GM12878 (cell line): ENCODE measurements around the gene NEBL. TPM values are rescaled to one million over a fixed set of nuclear protein-coding genes. Genes with fewer than 3 reads are reported as not detected.

ENCODE experiments used
- ATAC-seq: fragments of 200-7000 bp; cut with Tn5 transposase; 3 replicates; pipeline ENCODE4 v1.9.1; 2020; ENCODE audit warnings: mild to moderate bottlenecking, moderate library complexity
- BruUV-seq: library from RNA; stranded (reverse); fragments of 400-500 nt; replicated peaks from 2 replicates; lab custom pipeline; 2021; lab: Mats Ljungman, UMichigan
- CTCF ChIA-PET: fragments of 300-600 bp; sonication (Branson Sonifier 250); formaldehyde crosslinking; extraction: SDS; loops from one replicate; lab custom pipeline; 2021; ENCODE audit warnings: inconsistent platforms; lab: Yijun Ruan, JAX
- POLR2A ChIA-PET: fragments of 350-600 bp; formaldehyde crosslinking; extraction: SDS; loops from one replicate; lab custom pipeline; 2021; ENCODE audit warnings: inconsistent platforms; lab: Charles Lee
- RAD21 ChIA-PET: fragments of 300-600 bp; sonication (Branson Sonifier 250); formaldehyde crosslinking; loops from one replicate; lab custom pipeline; 2023; ENCODE audit warnings: antibody characterized with exemption; ENCODE audit not compliant: unreplicated experiment; lab: Charles Lee
- SMC1A ChIA-PET: fragments of 300-600 bp; sonication (Branson Sonifier 250); formaldehyde crosslinking; loops from one replicate; lab custom pipeline; 2023; ENCODE audit not compliant: unreplicated experiment, uncharacterized antibody; lab: Charles Lee
- DNase-seq: peaks from one replicate; pipeline ENCODE4 v3.0.0-alpha.2; 2011; ENCODE audit warnings: low read depth, low spot score
- FAIRE-seq: peaks from 3 replicates; lab custom pipeline; 2011; peaks lifted over from hg19 to GRCh38; lab: Jason Lieb, UNC
- H2AFZ ChIP-seq: 2 replicates; pipeline ENCODE4 v1.6.0; 2011; ENCODE audit warnings: low read depth, low read length, control low read depth; ENCODE audit not compliant: control insufficient read depth
- H3K27ac ChIP-seq: 2 replicates; pipeline ENCODE4 v1.5.1; 2011; ENCODE audit warnings: control low read depth; ENCODE audit not compliant: control insufficient read depth, insufficient read depth
- H3K27me3 ChIP-seq, 2 experiments: replicated peaks in 1 of 2; 2 replicates each; pipeline versions ENCODE4 v1.6.0 to v1.6.1; 2011; ENCODE audit warnings: low read length in 1 of 2; ENCODE audit not compliant: control insufficient read depth in 2 of 2, insufficient read depth in 2 of 2
- H3K36me3 ChIP-seq, 2 experiments: 2 replicates each; pipeline ENCODE4 v1.5.1; 2011; ENCODE audit warnings: low read length in 1 of 2; ENCODE audit not compliant: control insufficient read depth in 2 of 2, insufficient read depth in 2 of 2
- H3K4me1 ChIP-seq: 2 replicates; pipeline ENCODE4 v1.6.1; 2011; ENCODE audit warnings: mild to moderate bottlenecking, low read length, moderate library complexity, mixed read lengths; ENCODE audit not compliant: control insufficient read depth, insufficient read depth
- H3K4me2 ChIP-seq: 2 replicates; pipeline ENCODE4 v1.6.0; 2011; ENCODE audit warnings: control low read depth; ENCODE audit not compliant: control insufficient read depth, insufficient read depth
- H3K4me3 ChIP-seq: fragments of 200-600 bp; sonication (generic); 2 replicates; pipeline ENCODE4 v1.5.1; 2016
- H3K79me2 ChIP-seq: 2 replicates; pipeline ENCODE4 v1.6.0; 2011; ENCODE audit warnings: low read length; ENCODE audit not compliant: control insufficient read depth, insufficient read depth
- H3K9ac ChIP-seq: 2 replicates; pipeline ENCODE4 v1.8.0; 2011; ENCODE audit warnings: low read length, control low read depth, mixed read lengths; ENCODE audit not compliant: control insufficient read depth, insufficient read depth
- H3K9me3 ChIP-seq: replicated peaks from 3 replicates; pipeline ENCODE4 v1.5.1; 2011; ENCODE audit warnings: mild to moderate bottlenecking, low read length; ENCODE audit not compliant: control insufficient read depth, insufficient read depth
- H4K20me1 ChIP-seq: 2 replicates; pipeline ENCODE4 v1.6.0; 2011; ENCODE audit not compliant: control insufficient read depth, insufficient read depth
- BMI1 ChIP-seq: fragments of 450-650 bp; IDR thresholded peaks from 2 replicates; pipeline ENCODE4 v1.6.1; 2016; ENCODE audit warnings: mild to moderate bottlenecking, moderate library complexity, borderline replicate concordance
- CEBPZ ChIP-seq: fragments of 150-350 bp; IDR thresholded peaks from 2 replicates; pipeline ENCODE4 v1.6.1; 2016; ENCODE audit warnings: low read depth, low read length
- CHD1 ChIP-seq: IDR thresholded peaks from 2 replicates; pipeline ENCODE4 v1.6.1; 2012; ENCODE audit warnings: low read depth, low read length, improper control_type of control experiment
- CHD2 ChIP-seq: IDR thresholded peaks from 2 replicates; pipeline ENCODE4 v1.6.1; 2011; ENCODE audit warnings: low read depth, low read length, improper control_type of control experiment, borderline replicate concordance
- DPF2 ChIP-seq: fragments of 450-650 bp; IDR thresholded peaks from 2 replicates; pipeline ENCODE4 v1.6.1; 2017; ENCODE audit warnings: mild to moderate bottlenecking
- FOXK2 ChIP-seq: fragments of 450-650 bp; IDR thresholded peaks from 2 replicates; pipeline ENCODE4 v1.6.1; 2017; ENCODE audit warnings: mild to moderate bottlenecking, moderate library complexity
- NR2C1 ChIP-seq: fragments of 450-650 bp; IDR thresholded peaks from 2 replicates; pipeline ENCODE4 v1.6.1; 2017; ENCODE audit warnings: antibody characterized with exemption, mild to moderate bottlenecking, moderate library complexity
- POLR2A ChIP-seq: IDR thresholded peaks from 2 replicates; pipeline ENCODE4 v1.6.1; 2011; ENCODE audit warnings: low read depth, mild to moderate bottlenecking, low read length
- SMAD1 ChIP-seq: fragments of 450-650 bp; IDR thresholded peaks from 2 replicates; pipeline ENCODE4 v1.6.1; 2018; ENCODE audit warnings: mild to moderate bottlenecking, low read depth; ENCODE audit not compliant: partially characterized antibody
- WGBS: methylation state at CpG from one replicate; pipeline ENCODE4 v1.1.6; 2016; ENCODE audit warnings: low lambda C conversion rate; ENCODE audit not compliant: insufficient replicate concordance, insufficient coverage; ENCODE audit errors: missing lambda C conversion rate; 5-methylcytosine and 5-hydroxymethylcytosine counted together
- in situ Hi-C: fragments of 300-500 bp; cut with MboI; formaldehyde crosslinking; loops from 9 replicates; pipeline ENCODE4 v1.14.3; 2018; ENCODE audit warnings: mixed read lengths
- intact Hi-C: fragments of 100-400 bp; cut with micrococcal nuclease; formaldehyde crosslinking; loops from one replicate; pipeline ENCODE4 v1.14.2; 2022; ENCODE audit not compliant: unreplicated experiment
- polyA plus RNA-seq, 11 experiments: library from polyadenylated mRNA; depleted of rRNA in 4 of 11; unstranded in 6 of 11; stranded (reverse) in 5 of 11; fragments of >200 nt; fragmentation: Nextera tagmentation in 4 of 11; fragmentation: Illumina TruSeq in 1 of 11; extraction: Ambion mirVana in 4 of 11; extraction: Trizol in 1 of 11; gene quantifications; 1 replicate in 1 of 11; 2 replicates in 10 of 11; pipeline versions ENCODE4 v1.2.1 to v1.2.3, GENCODE V29; 2011 to 2016; ENCODE audit warnings: inconsistent platforms in 2 of 11, missing spikeins in 2 of 11, low read depth in 1 of 11
- total RNA-seq, 4 experiments: library from RNA; depleted of rRNA in 3 of 4; stranded (reverse); fragments of >200 nt in 3 of 4; fragmentation: Illumina TruSeq in 1 of 4; extraction: Trizol in 1 of 4; gene quantifications; 2 replicates each; pipeline versions ENCODE4 v1.2.1 to v1.2.3, GENCODE V29; 2013 to 2021

Gene NEBL
- total and polyA plus RNA-seq, 10 of the 15 experiments (the other 5 are each of a cell fraction or from before 2014, with no cell fraction given), result 0.04 to 0.56 (median 0.11) TPM; not detected in 6

- Histone ChIP-seq H3K27me3 (no peaks in the 10 kb centered on the region), H4K20me1 (no peaks in the 10 kb centered on the region), H2AFZ (no peak overlapping the region), H3K4me3 (no peak overlapping the region), H3K9me3 (no peaks in the 10 kb centered on the region), H3K36me3 (no peaks in the 10 kb centered on the region), H3K4me1 (no peaks in the 10 kb centered on the region), H3K9ac (no peak overlapping the region), H3K4me2 (no peak overlapping the region), H3K27ac (no peak overlapping the region), H3K79me2 (no peaks in the 10 kb centered on the region)
- ChIA-PET RAD21 (no interaction called here), CTCF (no interaction called here), SMC1A (interaction anchor here (0.8 kb wide), 1 partner anchor 11 kb away, joined by 3 read pairs; no protein-coding TSS in a partner anchor), POLR2A (no interaction called here)
- in situ Hi-C loops (no loop called here), intact Hi-C loops (no loop called here)
- TF ChIP-seq POLR2A (no peak), CHD1 (no peak), SMAD1 (no peak), BMI1 (no peak), FOXK2 (no peak), CEBPZ (no peak), NR2C1 (no peak), DPF2 (no peak), CHD2 (no peak)
- no peak for DNase-seq
- no TSS peak for BruUV-seq
- WGBS, result 4% methylated on average over 4 of the region's 4 CpGs
- ATAC-seq, result no peak
- no peak for FAIRE-seq
Observed at GRCh38 chr10:20835335-20835734, 61.8 kb downstream of the NEBL start.
